GM12891 (cell line): ENCODE data around the gene DYSF. TPM values are rescaled to one million over a fixed set of nuclear protein-coding genes. Genes with fewer than 3 reads are reported as not detected.
A peak's percentile ranks its signal among the peaks of the same experiment; 100 is the strongest.
"Not testable (repeated sequence)": the region's sequence is repeated elsewhere in the genome, so short reads cannot be mapped to it uniquely, and the experiment has no call there.

Source experiments
- DNase-seq: peaks from one replicate; pipeline ENCODE4 v3.0.0; 2011; ENCODE audit warnings: low spot score; ENCODE audit not compliant: insufficient read length
- FAIRE-seq: peaks from 2 replicates; lab custom pipeline; 2011; peaks lifted over from hg19 to GRCh38; lab: Jason Lieb, UNC
- PAX5 ChIP-seq: IDR thresholded peaks from 2 replicates; pipeline ENCODE4 v1.6.1; 2011; ENCODE audit warnings: low read length, moderate library complexity, mild to moderate bottlenecking; ENCODE audit not compliant: insufficient read depth, severe bottlenecking
- POLR2A ChIP-seq: IDR thresholded peaks from 2 replicates; pipeline ENCODE4 v1.6.1; 2011; ENCODE audit warnings: low read depth, low read length, control low read depth
- POLR2AphosphoS5 ChIP-seq: IDR thresholded peaks from 2 replicates; pipeline ENCODE4 v1.6.1; 2011; ENCODE audit warnings: low read depth, low read length, control low read depth
- POU2F2 ChIP-seq: IDR thresholded peaks from 2 replicates; pipeline ENCODE4 v1.6.1; 2011; ENCODE audit warnings: low read depth, mild to moderate bottlenecking, control low read depth, low read length, moderate library complexity
- SPI1 ChIP-seq: IDR thresholded peaks from 2 replicates; pipeline ENCODE4 v1.6.1; 2011; ENCODE audit warnings: low read depth, low read length, control low read depth
- TAF1 ChIP-seq: IDR thresholded peaks from 2 replicates; pipeline ENCODE4 v1.6.1; 2011; ENCODE audit warnings: low read depth, low read length, control low read depth
- polyA plus RNA-seq: library from polyadenylated mRNA; unstranded; fragments of >200 nt; gene quantifications from one replicate; pipeline ENCODE4 v1.2.1, GENCODE V29; 2012; ENCODE audit warnings: low read depth, missing spikeins, inconsistent platforms; ENCODE audit not compliant: missing spikeins

The DYSF gene
- 0.12 TPM for polyA plus RNA-seq

- no peak for FAIRE-seq
- no peak for TF ChIP-seq TAF1
- TF ChIP-seq POLR2A, result no peak
- TF ChIP-seq SPI1, result no peak
- no peak for TF ChIP-seq POU2F2
- no peak for TF ChIP-seq PAX5
- no peak for TF ChIP-seq POLR2AphosphoS5
- DNase-seq, result no peak
Measured at GRCh38 chr2:71453404-71454220, at the start of gene DYSF. Gene DYSF (plus strand): TSS chr2:71453561.

GRCh38 chr2:71409611-71410010 lies 43.8 kb upstream of the DYSF start:
- DNase-seq, result no peak
- no peak for FAIRE-seq
- no peak for TF ChIP-seq POLR2A
- no peak for TF ChIP-seq POU2F2

DNA sequence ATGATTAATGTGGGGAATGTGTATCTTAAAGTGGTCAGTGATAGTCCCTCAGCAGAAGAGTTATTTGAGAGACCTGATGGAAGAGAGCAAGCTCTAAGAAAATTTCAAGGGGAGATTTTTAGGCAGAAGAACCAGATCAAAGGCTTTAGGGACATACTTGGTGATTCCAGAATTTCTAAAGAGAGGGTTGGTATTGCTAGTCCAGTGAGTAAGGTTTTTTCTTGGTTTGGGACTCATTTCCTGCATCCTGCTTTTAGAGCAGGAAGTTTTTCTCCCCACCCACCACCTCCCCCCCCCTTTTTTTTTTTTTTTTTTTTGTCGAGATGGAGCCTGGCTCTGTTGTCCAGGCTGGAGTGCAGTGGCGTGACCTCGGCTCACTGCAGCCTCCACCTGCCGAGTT lies 42.7 kb upstream of the DYSF start:
- TF ChIP-seq PAX5 (no peak), POU2F2 (no peak), SPI1 (no peak), TAF1 (no peak), POLR2AphosphoS5 (no peak)
- DNase-seq (no peak), FAIRE-seq (no peak)

DNA sequence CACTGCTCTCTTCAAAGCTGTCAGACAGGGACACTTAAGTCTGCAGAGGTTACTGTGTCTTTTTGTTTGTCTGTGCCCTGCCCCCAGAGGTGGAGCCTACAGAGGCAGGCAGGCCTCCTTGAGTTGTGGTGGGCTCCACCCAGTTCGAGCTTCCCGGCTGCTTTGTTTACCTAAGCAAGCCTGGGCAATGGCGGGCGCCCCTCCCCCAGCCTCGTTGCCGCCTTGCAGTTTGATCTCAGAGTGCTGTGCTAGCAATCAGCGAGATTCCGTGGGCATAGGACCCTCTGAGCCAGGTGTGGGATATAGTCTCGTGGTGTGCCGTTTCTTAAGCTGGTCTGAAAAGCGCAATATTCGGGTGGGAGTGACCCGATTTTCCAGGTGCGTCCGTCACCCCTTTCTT lies 36.5 kb upstream of the DYSF start:
- not testable (repeated sequence) for DNase-seq, FAIRE-seq

DNA sequence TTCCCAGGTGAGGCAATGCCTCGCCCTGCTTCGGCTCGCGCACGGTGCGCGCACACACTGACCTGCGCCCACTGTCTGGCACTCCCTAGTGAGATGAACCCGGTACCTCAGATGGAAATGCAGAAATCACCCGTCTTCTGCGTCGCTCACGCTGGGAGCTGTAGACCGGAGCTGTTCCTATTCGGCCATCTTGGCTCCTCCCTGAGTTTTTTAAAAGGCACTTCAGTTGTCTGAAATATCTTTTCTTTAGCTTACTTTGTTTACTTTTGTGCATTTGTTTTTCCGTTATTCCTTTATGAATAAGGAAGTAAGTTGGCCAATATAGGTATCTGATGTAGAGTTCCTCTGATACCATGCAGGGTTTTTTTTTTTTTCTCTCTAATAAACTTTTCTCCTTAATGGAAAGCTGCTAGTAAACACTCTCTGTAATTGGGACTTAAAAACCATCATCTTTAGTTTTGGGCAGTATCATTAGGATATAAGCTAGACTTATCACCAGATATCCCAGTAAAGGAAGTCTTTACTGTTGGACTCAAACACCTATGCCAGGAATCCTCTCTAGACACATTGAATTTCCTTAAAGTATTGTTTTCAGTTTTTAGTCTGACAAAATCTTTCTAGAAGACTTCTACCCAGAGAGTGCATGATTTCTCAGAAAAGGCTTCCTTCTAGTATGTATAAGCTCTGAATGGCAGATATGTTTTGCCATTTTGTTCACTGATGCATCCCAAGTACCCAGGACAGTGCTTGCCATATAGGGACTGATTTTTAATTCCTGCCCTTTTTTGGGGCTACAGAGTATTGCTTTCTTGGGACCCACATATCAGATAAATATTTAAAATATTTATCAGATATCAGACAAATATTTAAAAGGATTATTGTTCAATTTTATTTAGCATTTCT lies 35.8 kb upstream of the DYSF start:
- TF ChIP-seq POLR2A, result no peak
- TF ChIP-seq POU2F2, result no peak
- TF ChIP-seq SPI1, result no peak
- TF ChIP-seq PAX5, result no peak
- no peak for TF ChIP-seq POLR2AphosphoS5
- TF ChIP-seq TAF1, result no peak
- FAIRE-seq (peak; percentile 20), DNase-seq (no peak)

DNA sequence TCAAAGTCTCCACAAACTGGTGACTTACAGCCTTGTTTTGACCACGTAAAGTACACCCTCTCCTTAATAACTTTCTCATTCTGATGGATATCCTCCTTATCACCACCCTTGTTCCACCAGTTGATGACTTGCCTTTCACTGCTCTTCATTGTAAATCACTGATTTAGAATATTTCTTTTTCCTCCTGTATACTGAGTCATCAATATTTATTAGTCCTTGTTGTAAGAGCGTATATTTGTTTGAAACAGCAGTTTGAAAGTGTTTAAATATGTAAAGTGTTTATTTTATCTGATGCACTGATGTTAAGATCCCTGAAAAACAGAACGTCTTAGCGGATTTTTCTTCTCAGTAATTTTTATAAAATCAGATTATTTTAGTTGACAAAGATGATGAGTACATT lies 34.2 kb upstream of the DYSF start:
- DNase-seq, result no peak
- no peak for FAIRE-seq
- TF ChIP-seq SPI1 (no peak), PAX5 (no peak), POLR2A (no peak), POLR2AphosphoS5 (no peak), TAF1 (no peak), POU2F2 (no peak)

DNA sequence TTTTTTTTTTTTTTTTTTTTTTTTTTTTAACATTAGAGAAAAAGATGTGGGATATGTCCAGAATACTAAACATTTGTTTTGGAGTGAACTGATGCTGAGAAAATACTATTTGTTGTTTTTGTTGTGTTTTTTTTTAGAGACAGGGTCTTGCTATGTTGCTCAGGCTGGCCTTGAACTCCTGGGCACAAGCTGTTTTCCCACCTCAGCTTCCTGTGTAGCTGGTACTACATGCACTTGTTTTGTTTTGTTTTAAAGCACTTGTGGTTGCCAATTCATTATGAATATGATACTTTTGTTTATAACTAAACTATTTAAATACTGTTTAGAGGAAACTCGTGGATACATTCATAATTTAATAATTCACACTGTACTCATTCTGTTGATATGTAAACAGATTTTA lies 33.4 kb upstream of the DYSF start:
- FAIRE-seq, result no peak

GRCh38 chr2:71422786-71423185 lies 30.6 kb upstream of the DYSF start:
- no peak for DNase-seq
- TF ChIP-seq PAX5 (no peak), POLR2A (no peak), POLR2AphosphoS5 (no peak), POU2F2 (no peak), TAF1 (no peak)
- no peak for FAIRE-seq

More for the DNA sequence above, 33.4 kb upstream of the DYSF start:
- no peak for DNase-seq
- TF ChIP-seq POLR2A (no peak), SPI1 (no peak), PAX5 (no peak), POLR2AphosphoS5 (no peak), POU2F2 (no peak), TAF1 (no peak)

GRCh38 chr2:71423817-71424420 lies 29.4 kb upstream of the DYSF start:
- FAIRE-seq, result no peak
- no peak for DNase-seq

DNA sequence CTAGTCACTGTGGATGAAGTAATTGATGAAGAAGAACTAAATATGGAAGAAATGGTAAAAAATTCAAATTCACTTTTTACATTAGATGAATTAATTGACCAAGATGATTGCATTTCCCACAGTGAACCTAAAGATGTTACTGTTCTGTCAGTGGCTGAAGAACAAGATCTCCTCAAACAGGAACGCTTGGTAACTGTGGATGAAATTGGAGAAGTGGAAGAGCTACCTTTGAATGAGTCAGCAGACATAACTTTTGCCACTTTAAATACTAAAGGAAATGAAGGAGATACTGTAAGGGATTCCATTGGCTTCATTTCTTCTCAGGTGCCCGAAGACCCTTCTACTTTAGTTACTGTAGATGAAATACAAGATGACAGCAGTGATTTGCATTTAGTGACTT lies 26.6 kb upstream of the DYSF start:
- TF ChIP-seq POLR2A (no peak), POU2F2 (no peak), TAF1 (no peak), POLR2AphosphoS5 (no peak), PAX5 (no peak), SPI1 (no peak)
- DNase-seq, result no peak
- no peak for FAIRE-seq

More at GRCh38 chr2:71423817-71424420, 29.4 kb upstream of the DYSF start:
- TF ChIP-seq POLR2AphosphoS5 (no peak), PAX5 (no peak), SPI1 (no peak), POLR2A (no peak), POU2F2 (no peak), TAF1 (no peak)
